Non-pigmented ciliary epithelial cell (primary cell): ENCODE results near the gene ROR1.

Experiments used
- DNase-seq: peaks from one replicate; pipeline ENCODE4 v3.0.0-alpha.2; 2010; ENCODE audit warnings: low read depth

ROR1 gene

DNA sequence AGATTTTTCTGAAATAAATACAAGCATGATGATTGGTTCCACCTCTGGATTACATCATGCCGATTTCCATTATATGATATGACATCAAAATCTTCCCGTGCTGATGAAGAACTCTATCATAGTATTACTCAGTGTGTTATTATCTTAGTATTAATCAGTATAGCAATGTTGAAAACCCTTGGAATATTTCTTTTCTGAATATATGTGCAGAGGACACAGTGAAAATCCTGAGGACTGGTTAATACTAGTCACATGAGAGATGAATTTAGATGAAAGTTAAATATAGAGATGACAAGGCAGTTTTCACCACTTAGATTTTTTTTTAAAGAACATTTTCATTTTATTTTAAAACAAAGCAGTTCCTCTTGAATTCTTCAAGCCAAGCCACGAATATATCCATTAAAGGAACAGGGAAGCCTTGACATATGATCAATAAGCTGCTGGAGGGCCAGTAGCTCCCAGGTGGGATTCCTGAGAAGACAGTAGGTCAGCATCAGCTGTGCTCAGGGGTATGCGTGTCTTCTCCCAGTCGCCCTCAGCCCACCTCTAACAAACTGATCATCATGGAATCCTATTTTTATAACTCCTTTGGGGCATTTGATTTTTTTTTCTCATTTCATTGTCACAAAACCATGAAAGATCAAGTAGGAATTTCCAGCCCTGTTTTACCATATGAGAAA, 373.4 kb downstream of the ROR1 start:
- DNase-seq, result no peak

DNA sequence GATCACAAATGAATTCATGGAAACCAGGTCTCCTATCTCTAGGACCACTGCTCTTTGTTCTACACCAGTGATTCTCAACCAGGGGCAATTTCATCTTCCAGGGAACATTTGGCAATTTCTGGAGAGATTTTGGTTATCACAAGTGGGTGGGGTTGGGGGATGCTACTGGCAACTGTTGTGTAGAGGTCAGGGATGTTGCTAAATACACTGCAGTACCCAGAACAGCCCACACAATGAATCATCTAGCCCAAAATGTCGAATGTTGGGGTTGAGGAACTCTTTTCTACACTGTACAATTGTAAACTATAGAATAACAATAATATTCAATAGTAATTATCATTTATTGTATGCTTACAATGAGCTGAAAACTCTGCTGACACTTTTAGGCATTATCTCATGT, 373.9 kb downstream of the ROR1 start:
- no peak for DNase-seq

GRCh38 chr1:64150266-64150665, 376.4 kb downstream of the ROR1 start:
- DNase-seq, result no peak

DNA sequence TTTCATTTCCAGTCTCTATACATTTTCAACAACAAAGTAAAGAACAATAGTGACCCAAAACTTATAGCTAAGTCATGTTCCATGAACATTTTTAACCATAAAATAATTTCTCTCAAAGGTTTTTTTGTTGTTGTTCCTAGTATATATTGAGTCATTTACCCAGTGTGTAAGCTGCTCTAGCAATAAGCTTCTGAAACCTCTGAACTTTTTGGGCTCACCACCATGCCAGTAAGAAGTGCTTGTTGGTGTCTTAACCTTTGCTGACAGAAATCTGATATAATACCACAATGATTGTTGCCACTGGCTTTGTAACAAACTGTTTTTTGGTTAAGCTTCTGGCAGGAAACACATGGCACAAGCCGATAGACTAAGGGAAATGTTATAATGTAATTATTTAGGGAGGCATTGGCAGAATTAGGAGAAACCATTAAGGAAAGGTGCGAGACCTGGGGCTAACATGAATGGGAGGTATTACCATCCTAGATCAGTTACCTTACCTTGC, 377.0 kb downstream of the ROR1 start:
- DNase-seq, result no peak

GRCh38 chr1:64155278-64155677, 381.5 kb downstream of the ROR1 start:
- DNase-seq, result no peak

DNA sequence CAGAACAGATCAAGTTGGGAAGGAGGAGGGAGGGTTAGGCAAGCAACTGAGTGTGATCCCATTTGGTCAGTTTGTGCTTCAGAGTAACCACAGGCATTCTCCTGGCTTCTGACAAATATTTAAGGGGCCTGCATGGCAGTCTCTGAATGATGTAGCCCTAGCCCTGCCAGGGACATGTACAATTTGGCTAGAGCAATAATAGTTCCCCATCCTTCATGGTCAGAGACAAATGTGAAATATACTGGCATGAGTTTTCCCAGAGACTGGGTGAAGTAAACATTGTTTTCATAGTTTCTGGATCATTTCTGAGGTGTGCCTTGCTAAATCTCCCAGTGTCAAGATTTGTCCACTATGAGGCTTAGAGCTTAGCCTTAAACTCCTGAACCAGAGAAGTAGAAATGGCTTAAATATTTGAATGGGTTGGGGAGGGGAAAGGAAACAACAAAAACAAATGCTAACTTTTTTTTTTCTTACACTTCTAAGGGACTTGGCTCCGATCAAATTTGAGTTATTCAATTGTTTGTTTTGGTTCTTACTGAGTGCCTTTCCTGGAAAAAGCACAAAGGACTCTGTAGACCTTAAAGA, 387.6 kb downstream of the ROR1 start:
- DNase-seq, result no peak

- DNase-seq, result no peak
These were observed 388.3 kb downstream of the ROR1 start for GRCh38 chr1:64162151-64162550.

- DNase-seq, result no peak
These were observed 389.0 kb downstream of the ROR1 start for GRCh38 chr1:64162804-64163203.

DNA sequence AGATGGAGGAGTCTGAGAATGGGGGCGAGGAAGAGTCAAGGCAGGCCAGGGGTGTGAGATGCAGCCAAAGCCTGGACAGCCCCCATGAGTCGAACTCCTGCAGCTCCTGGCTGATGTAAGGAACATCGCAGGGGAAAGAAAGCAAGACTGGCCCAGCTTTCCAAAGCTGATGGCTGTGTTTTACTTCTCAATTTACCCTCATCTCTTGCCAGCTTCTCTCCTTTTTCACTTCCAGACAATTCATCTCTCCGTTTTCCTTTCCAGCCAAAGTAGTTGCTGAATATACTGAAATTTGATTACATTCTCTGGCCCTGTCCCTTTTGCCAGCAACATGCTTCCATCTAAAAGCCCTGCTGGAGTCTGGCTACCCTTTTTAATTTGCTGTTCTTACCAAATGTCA, 389.6 kb downstream of the ROR1 start:
- no peak for DNase-seq

- no peak for DNase-seq
These were observed 390.2 kb downstream of the ROR1 start for GRCh38 chr1:64163970-64164369.

- no peak for DNase-seq
These were observed 392.8 kb downstream of the ROR1 start for GRCh38 chr1:64166629-64167028.

DNA sequence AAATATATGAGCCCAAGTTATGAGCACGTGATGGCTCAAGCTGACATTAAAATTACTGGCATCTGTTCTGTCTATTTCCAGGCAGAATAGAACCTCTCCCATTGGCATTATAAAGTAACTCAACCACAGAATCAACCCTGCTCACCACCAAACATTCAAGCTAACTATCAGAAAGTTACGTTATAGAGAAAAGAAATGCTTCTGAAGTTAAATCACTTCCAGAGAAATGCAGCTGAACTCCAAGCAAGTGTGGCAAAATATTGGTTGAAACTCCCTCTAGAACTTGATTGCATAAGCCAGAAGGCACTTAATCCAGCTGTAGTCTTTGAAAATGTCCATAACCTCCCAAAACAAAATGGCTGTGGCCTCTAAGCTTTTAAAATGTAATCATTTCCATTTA, 393.4 kb downstream of the ROR1 start:
- peak; percentile 61 for DNase-seq

DNA sequence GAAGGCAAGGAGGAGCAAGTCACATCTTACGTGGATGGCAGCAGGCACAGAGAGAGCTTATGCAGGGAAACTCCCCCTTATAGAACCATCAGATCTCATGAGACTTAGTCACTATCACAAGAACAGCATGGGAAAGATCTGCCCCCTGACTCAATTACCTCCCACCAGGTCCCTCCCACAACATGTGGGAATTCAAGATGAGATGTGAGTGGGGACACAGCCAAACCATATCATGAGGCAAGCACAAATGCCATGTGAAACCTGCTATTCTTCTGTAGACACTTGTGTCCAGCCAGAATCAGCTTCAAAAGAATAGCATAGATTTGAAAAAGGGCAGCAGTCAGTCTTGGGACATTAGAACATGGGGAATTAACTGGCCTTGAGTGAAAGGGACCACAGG, 397.4 kb downstream of the ROR1 start:
- DNase-seq, result no peak

DNA sequence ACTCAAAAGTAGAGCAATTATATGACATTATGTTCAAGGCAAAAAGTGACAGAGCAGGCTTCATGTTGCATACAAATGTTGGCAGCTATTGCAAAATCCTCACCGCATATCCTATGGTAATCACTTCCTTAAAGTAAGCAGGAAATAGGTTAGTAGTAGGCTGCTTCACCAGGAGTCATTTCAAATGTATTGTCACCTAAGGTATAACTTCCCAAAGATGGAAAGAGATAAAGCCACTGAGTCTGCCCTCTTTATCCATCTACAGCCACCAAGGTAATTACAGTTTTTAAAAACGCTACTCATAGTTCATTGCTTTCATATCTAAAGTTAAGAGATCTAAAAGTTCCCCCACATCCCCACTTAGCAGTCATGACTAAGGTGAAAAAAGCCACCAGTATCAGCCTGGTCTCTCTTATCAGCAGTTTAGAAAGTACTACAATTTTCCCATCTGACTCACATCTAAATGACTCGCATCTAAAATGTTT, 398.0 kb downstream of the ROR1 start:
- DNase-seq, result no peak

DNA sequence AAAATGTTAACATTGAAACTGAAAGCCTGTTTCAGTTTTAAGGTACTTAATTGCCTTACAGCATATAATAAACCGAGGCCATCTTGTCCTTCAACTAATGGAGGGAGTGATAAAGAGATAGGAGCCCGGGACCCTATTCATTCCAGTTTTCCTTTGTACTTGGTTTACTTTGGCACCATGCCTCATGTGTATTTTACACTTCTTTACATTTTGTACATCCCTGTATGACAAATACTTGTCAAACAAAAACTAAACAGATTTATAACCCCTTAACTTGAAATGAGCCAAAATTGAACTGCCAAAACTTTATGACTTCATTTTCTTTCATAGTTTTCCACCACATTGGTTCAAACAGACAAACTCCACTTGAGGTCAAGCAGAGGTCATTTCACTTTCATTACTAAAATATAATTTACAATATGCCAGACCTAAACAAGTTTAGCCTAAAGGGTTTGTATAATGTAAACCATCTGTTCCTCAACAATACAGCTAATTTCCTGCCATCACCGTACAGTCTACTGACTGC, 398.7 kb downstream of the ROR1 start:
- no peak for DNase-seq

DNA sequence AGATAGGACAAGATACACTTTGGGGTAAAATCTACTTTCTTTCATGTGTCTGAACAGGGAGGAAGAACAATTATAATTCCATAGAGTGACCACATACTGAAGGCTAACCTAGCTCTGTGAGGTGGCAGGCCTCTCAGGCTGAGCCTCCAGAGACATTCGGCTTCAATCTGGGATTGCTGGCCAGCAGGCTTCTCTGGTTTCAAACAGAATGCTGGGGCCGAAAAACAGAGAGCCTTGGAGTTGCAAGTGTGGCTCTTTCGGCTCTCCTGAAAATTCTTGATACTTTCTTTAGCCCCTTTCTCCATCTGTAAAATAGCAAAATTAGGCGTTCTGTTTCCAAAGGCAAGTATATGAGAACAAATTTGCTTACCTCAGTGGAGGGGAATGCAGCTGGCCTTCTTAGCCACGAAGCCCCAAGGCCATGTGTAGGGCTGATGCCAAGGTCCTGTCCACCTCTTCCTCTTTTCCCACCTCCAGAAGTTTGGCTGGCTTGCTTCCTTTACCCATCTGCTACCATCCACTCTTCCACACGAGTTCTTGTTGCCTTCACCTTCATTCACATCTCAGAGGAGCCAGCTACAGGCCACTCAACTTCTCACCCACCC, 399.6 kb downstream of the ROR1 start:
- no peak for DNase-seq

GRCh38 chr1:64175639-64176038, 401.8 kb downstream of the ROR1 start:
- DNase-seq, result no peak

DNA sequence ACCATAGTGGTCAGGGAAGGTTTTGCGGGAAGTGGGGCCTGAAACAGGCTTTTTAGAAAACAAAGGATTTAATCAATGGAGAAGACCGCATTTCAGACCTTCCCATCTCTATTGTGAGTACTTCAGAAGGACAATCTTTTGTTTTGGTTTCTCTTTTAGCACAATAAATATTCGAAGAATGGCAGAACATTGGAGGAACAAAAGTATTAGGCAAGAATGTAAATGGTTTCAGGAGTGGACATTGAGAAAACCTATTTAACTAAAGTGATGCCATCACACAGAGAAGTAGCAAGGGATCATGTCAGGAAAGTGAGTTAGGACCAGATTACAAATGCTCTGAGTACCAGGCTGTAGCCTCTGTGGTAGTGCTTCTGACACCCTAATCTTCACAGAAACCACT, 402.8 kb downstream of the ROR1 start:
- no peak for DNase-seq

- no peak for DNase-seq
These were observed 405.8 kb downstream of the ROR1 start for GRCh38 chr1:64179588-64179987.

- DNase-seq, result no peak
These were observed 408.4 kb downstream of the ROR1 start for GRCh38 chr1:64182207-64182606.

DNA sequence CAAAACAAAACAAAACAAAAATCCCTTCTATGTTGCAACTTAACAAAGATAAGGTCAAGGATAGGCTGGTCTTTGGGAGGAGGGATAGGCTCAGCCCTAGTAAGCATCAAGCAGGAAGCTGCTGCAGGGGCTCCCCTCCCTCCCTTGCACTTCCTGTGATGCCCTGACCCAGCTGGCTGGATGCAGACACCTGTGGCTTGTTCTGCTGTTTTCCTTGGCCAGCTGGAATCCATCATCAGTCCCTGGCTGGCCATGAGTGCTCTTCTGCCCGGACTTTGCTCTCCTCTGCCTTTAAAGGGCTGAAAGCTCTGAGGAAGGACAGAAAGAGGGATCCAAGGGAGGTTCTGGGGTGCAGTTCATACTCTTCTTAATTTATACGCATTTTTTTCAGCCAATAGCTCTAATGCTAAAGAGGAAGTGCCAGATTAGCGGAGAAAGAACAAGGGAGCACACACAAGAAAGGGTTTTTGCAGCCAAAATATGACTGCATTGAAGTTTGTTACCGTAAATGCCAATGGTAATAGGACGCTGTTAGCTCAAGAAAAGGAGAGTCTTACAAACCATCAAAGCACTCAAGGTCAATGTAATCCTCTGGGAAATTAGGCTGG, 409.7 kb downstream of the ROR1 start:
- no peak for DNase-seq

- no peak for DNase-seq
These were observed 410.2 kb downstream of the ROR1 start for GRCh38 chr1:64184003-64184440.
